Measurements from ENCODE around the gene TMEM240. TPM values are rescaled to one million over a fixed set of nuclear protein-coding genes. Genes with fewer than 3 reads are reported as not detected.

The TMEM240 gene
- total RNA-seq, 1 donor = 2.2 TPM

DNA sequence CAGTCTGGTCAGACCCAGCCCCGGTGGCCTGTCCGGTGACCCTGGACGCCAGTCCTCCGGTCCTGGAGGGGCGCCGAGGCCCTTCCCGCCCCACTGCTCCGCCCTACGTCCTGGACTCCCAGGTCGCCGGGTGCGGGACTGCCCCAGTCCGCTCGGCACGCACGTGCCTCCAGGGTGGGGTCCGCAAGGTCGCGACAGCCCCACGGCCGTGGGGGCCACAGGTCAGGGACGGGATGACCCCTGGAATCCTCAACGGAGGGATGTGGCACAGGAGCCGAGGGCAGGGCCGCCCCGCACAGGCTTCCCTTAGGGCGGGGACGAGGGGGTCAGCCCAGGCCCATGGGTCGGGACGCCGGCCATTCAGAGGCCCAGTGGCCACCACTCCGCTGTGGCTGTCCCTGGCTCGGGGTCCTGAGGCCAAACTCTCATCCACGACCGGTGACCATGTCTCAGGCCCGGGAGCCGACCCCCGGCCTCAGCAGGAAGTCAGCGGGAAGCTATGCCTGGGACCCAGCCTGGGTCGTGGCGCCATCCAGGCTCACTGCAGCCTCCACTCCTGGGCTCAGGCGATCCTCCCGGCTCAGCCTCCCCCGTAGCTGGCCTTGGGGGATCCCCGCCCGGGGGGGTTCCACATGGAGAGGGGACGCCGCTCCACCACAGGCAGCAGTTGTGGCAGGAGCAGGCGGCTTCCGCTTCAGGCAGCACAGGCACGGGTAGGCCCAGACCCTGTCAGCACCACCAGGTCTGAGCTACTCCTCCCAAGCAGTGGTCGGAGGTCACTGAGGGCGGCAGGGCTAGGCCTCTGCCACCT is 599 bp upstream of the TMEM240 start:
- peak overlapping the region; percentile 50 for H3K4me3 ChIP-seq (ENCODE audit: low read depth, low read length)
- DNase-seq (ENCODE audit: low read depth) = no peak
- TF ChIP-seq, protein P1, sequence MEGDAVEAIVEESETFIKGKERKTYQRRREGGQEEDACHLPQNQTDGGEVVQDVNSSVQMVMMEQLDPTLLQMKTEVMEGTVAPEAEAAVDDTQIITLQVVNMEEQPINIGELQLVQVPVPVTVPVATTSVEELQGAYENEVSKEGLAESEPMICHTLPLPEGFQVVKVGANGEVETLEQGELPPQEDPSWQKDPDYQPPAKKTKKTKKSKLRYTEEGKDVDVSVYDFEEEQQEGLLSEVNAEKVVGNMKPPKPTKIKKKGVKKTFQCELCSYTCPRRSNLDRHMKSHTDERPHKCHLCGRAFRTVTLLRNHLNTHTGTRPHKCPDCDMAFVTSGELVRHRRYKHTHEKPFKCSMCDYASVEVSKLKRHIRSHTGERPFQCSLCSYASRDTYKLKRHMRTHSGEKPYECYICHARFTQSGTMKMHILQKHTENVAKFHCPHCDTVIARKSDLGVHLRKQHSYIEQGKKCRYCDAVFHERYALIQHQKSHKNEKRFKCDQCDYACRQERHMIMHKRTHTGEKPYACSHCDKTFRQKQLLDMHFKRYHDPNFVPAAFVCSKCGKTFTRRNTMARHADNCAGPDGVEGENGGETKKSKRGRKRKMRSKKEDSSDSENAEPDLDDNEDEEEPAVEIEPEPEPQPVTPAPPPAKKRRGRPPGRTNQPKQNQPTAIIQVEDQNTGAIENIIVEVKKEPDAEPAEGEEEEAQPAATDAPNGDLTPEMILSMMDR (IDR thresholded peaks at IDR 0.05; ENCODE audit: insufficient read depth, low read depth, low read length) = no peak

DNA sequence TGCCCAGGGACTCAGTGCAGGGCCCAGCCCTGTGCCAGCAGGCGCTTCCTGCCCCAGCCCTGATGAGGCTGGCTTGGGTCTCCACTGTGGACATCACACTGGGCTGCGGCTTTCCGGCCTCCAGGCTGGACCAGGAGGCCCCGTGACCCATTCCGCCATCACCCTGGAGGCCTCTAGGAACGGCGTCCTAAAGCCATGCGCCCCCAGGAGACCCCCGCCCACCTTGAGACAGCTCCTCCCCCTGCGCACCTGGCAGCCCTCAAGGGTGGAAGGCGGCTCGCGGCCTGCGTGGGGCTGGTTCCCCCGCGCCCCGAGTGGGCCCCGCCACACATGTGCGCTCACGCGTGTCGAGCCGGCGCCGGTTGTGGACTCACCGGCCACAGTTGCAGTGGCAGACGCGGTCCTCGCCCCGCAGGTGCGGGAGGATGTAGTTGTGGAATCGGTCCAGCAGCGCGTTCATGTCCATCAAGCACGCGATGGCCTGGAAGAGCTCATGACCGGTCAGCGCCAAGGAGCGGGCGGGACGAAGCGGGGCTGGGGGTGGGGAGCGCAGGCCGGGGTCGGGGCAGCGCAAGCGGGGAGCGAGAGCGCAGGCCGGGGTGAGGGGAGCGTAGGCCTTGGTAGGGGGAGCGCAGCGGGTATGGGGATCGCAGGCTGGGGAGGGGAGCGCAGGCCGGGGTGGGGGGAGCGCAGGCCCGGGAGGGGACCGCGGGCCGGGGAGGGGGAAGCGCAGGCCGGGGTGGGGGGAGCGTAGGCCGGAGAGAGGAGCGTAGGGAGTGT is 924 bp downstream of the TMEM240 start:
- peak; percentile 47 for DNase-seq (ENCODE audit: low read depth)
- TF ChIP-seq, protein P1 (IDR thresholded peaks at IDR 0.05; ENCODE audit: insufficient read depth, low read depth, low read length) = no peak
- peak overlapping the region; percentile 62 for H3K4me3 ChIP-seq (ENCODE audit: low read depth, low read length)

DNA sequence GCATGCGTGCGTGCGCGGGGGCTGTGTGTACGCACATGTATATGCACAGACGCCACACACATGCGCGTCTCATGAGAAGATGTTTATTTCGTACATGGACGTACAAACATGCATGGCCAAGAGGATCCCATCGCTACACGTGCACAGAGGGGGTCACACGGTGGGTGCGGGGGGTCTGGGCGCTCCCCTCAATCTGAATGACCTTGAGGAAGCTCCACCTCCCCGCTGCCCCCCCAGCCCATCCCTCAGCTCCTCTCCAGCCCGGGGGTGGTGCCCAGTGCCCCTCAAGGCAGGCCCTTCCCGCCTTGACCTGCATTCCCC is 1.5 kb downstream of the TMEM240 start:
- no peak for DNase-seq (ENCODE audit: low read depth)
- H3K4me3 ChIP-seq (ENCODE audit: low read depth, low read length) = peak overlapping the region; percentile 62
- TF ChIP-seq, protein P1 (IDR thresholded peaks at IDR 0.05; ENCODE audit: insufficient read depth, low read depth, low read length) = no peak

DNA sequence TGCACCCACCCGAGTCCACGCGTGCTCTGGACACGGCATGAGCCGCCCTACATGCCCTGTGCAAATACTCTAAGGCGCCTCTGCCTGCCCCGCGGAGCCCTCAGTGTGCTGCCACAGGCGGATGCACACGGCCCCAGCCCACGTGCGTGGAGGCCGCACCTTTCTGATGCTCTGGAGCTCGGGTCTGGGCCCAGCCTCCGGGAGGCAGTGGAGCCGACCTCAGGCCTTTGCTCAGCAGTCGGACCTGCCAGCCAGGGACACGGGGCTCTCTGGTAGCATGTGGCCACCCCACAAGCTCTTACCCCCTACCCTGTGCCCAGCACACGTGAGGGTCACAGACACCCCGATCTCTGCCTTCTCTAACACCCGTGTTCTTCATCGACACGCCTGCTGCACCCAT is 2.1 kb downstream of the TMEM240 start:
- no peak for DNase-seq (ENCODE audit: low read depth)
- no peak overlapping the region for H3K4me3 ChIP-seq (ENCODE audit: low read depth, low read length)
- TF ChIP-seq, protein P1 (IDR thresholded peaks at IDR 0.05; ENCODE audit: insufficient read depth, low read depth, low read length) = no peak

DNA sequence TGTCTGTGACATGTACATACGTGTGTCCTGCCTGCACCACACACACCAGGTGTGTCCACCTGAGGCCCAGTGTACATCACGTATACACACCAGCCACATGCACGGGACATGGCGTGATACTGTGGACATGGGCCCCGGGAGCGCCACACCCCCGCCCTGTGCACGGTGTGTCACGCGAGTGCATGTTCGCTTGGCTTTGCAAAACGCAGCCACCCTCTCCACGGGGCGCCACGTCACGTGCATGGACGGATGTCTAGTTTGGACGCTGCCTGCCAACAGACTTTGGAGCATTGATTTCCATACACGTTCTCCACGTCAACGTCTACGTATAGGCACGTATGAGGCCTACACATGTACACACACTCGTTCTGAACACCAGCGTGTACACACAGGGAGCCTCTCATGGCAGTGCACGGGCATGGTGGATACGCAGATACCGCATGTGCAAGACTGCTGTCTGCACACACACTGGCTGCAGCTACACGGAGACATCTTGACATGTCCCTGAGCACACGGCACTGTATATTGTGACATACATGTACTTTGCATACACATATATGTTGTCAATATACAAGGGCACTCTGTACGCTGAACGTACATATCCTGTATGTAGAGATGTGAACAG is 2.7 kb downstream of the TMEM240 start:
- H3K4me3 ChIP-seq (ENCODE audit: low read depth, low read length) = no peak overlapping the region
- DNase-seq (ENCODE audit: low read depth) = no peak
- TF ChIP-seq, protein P1 (IDR thresholded peaks at IDR 0.05; ENCODE audit: insufficient read depth, low read depth, low read length) = no peak

DNA sequence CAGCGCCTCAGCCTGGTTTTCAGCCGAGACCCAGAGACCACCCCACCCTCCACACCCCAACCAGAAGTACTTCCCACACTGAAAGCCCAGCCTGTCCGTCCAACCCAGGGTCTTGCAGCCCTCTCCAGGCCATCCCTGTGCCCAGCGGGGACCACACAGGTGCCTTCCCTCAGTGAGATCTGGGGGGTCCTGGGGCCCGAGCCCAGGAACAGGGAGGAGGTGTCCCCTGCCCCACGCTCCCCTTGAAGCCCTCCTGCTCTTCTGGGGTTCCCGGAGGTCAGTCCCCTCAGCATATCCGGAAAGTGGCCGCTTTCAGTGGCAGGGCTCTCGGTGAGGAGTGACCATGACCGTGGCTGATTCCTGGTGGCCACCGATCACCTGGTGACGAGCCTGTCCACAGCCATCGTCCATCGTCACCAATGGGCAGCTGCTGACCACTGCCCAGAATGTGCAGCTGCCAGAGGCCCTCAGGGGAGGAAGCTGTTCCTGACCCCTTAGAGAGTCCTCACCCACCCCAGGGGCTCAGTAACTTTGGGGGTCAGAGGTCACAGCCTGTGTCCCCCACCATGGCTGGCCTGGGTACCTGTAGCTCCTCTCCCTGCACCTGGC is 3.4 kb downstream of the TMEM240 start:
- TF ChIP-seq, protein P1 (IDR thresholded peaks at IDR 0.05; ENCODE audit: insufficient read depth, low read depth, low read length) = no peak
- no peak overlapping the region for H3K4me3 ChIP-seq (ENCODE audit: low read depth, low read length)
- DNase-seq (ENCODE audit: low read depth) = no peak

Measured in fibroblast of villous mesenchyme (primary cell).